Neuronal stem cell (in vitro differentiated cells): ENCODE results near the gene NFYB.

Experiments used
- DNase-seq: peaks from one replicate; pipeline ENCODE4 v3.0.0-alpha.2; 2013; ENCODE audit warnings: low spot score
- H2AFZ ChIP-seq: one replicate; pipeline ENCODE4 v1.6.1; 2013; ENCODE audit warnings: mild to moderate bottlenecking, low read length, inconsistent platforms
- H2AK5ac ChIP-seq: 2 replicates; pipeline ENCODE4 v1.6.1; 2013; ENCODE audit warnings: low read depth, mild to moderate bottlenecking, inconsistent platforms, low read length, moderate library complexity, mixed read lengths
- H2BK120ac ChIP-seq: 2 replicates; pipeline ENCODE4 v1.6.1; 2013; ENCODE audit warnings: low read depth, mild to moderate bottlenecking, inconsistent platforms, low read length, moderate library complexity, mixed read lengths
- H2BK12ac ChIP-seq: one replicate; pipeline ENCODE4 v1.6.1; 2013; ENCODE audit warnings: low read length, inconsistent platforms
- H2BK15ac ChIP-seq: 2 replicates; pipeline ENCODE4 v1.6.1; 2013; ENCODE audit warnings: mild to moderate bottlenecking, low read length, inconsistent platforms, mixed read lengths
- H2BK5ac ChIP-seq: one replicate; pipeline ENCODE4 v1.6.1; 2013; ENCODE audit warnings: inconsistent platforms, mild to moderate bottlenecking, low read length, moderate library complexity
- H3K14ac ChIP-seq: one replicate; pipeline ENCODE4 v1.6.1; 2013; ENCODE audit warnings: low read length, inconsistent platforms
- H3K18ac ChIP-seq: 2 replicates; pipeline ENCODE4 v1.6.1; 2013; ENCODE audit warnings: low read length, inconsistent platforms
- H3K23ac ChIP-seq: 2 replicates; pipeline ENCODE4 v1.6.1; 2013; ENCODE audit warnings: low read depth, mild to moderate bottlenecking, mixed read lengths, low read length, inconsistent platforms; ENCODE audit not compliant: poor library complexity
- H3K27ac ChIP-seq: replicated peaks from 3 replicates; pipeline ENCODE4 v1.5.1; 2013; ENCODE audit warnings: low read length, inconsistent platforms
- H3K27me3 ChIP-seq, 3 experiments: 2 replicates each; pipeline ENCODE4 v1.6.1; 2013; ENCODE audit warnings: low read length in 3 of 3, mild to moderate bottlenecking in 2 of 3, inconsistent platforms in 1 of 3, low read depth in 1 of 3, mixed read lengths in 1 of 3, moderate library complexity in 1 of 3; ENCODE audit not compliant: control insufficient read depth in 3 of 3, insufficient read depth in 3 of 3
- H3K36me3 ChIP-seq, 2 donors: replicated peaks in 1 of 2; 2 replicates each; pipeline ENCODE4 v1.6.1; 2013; ENCODE audit warnings: low read length in 2 of 2; ENCODE audit not compliant: control insufficient read depth in 2 of 2, insufficient read depth in 2 of 2
- H3K4ac ChIP-seq: 2 replicates; pipeline ENCODE4 v1.6.1; 2013; ENCODE audit warnings: inconsistent platforms, mild to moderate bottlenecking, low read length, moderate library complexity
- H3K4me1 ChIP-seq, 2 donors: 1 replicate in 1 of 2; 2 replicates in 1 of 2; pipeline ENCODE4 v1.6.1; 2013; ENCODE audit warnings: low read length in 2 of 2, low read depth in 1 of 2; ENCODE audit not compliant: control insufficient read depth in 2 of 2, insufficient read depth in 1 of 2
- H3K4me2 ChIP-seq: one replicate; pipeline ENCODE4 v1.6.1; 2013; ENCODE audit warnings: mild to moderate bottlenecking, low read length, inconsistent platforms; ENCODE audit not compliant: insufficient read depth, poor library complexity, severe bottlenecking
- H3K4me3 ChIP-seq, 2 donors: 2 replicates each; pipeline ENCODE4 v1.5.1; 2013; ENCODE audit warnings: low read length in 2 of 2, mild to moderate bottlenecking in 2 of 2, inconsistent platforms in 1 of 2, moderate library complexity in 1 of 2
- H3K79me1 ChIP-seq: one replicate; pipeline ENCODE4 v1.6.1; 2013; ENCODE audit warnings: low read depth, mild to moderate bottlenecking, inconsistent platforms, low read length, moderate library complexity
- H3K9ac ChIP-seq: one replicate; pipeline ENCODE4 v1.6.1; 2013; ENCODE audit warnings: mild to moderate bottlenecking, low read depth, low read length, inconsistent platforms; ENCODE audit not compliant: poor library complexity
- H3K9me3 ChIP-seq, 2 donors: replicated peaks in 1 of 2; 2 replicates each; pipeline versions ENCODE3 to v1.6.1; 2013; ENCODE audit warnings: low read length in 2 of 2, mild to moderate bottlenecking in 2 of 2, inconsistent platforms in 1 of 2, low read depth in 1 of 2, mixed read lengths in 1 of 2, moderate library complexity in 1 of 2; ENCODE audit not compliant: control insufficient read depth in 2 of 2, insufficient read depth in 1 of 2
- H4K8ac ChIP-seq: one replicate; pipeline ENCODE4 v1.6.1; 2013; ENCODE audit warnings: low read depth, mild to moderate bottlenecking, inconsistent platforms, low read length, moderate library complexity
- H4K91ac ChIP-seq: one replicate; pipeline ENCODE4 v1.6.1; 2013; ENCODE audit warnings: low read length, low read depth, mild to moderate bottlenecking, inconsistent platforms; ENCODE audit not compliant: poor library complexity
- WGBS, 2 donors: extraction: QIAGEN DNeasy Blood & Tissue Kit; methylation state at CpG; one replicate each; pipeline ENCODE4 v1.1.7; 2013; ENCODE audit warnings: missing lambda C conversion rate in 2 of 2, mixed read lengths in 1 of 2; ENCODE audit not compliant: insufficient read length in 2 of 2, insufficient replicate concordance in 1 of 2; ENCODE audit errors: extremely low coverage in 2 of 2; 5-methylcytosine and 5-hydroxymethylcytosine counted together

NFYB gene

GRCh38 chr12:104090685-104091084 is 47.3 kb downstream of the NFYB start:
- Histone ChIP-seq H3K79me1 (no peaks in the 10 kb centered on the region), H4K91ac (no peak overlapping the region), H2BK15ac (no peak overlapping the region), H2BK120ac (no peak overlapping the region), H2BK12ac (no peak overlapping the region), H2AK5ac (no peak overlapping the region), H3K14ac (no peak overlapping the region), H3K9ac (no peak overlapping the region), H3K4ac (no peak overlapping the region), H4K8ac (no peak overlapping the region), H3K4me1 (peaks cover 0 to 2% of the 10 kb centered on the region in 2 donors), H3K27ac (peak overlapping the region; percentile 19), H3K18ac (no peak overlapping the region), H3K4me2 (no peak overlapping the region), H2AFZ (no peak overlapping the region), H3K27me3 (no peaks in the 10 kb centered on the region), H3K9me3 (no peaks in the 10 kb centered on the region), H3K4me3 (no peak overlapping the region), H3K36me3 (peaks cover 0 to 25% of the 10 kb centered on the region in 2 donors), H3K23ac (no peak overlapping the region), H2BK5ac (no peak overlapping the region)
- DNase-seq: no peak
- WGBS, 2 donors: no CpG with 5 or more reads among the region's 1 CpG

GRCh38 chr12:104083769-104084475 is 54.1 kb downstream of the NFYB start:
- no peak overlapping the region for H2BK5ac ChIP-seq
- H2BK120ac ChIP-seq: no peak overlapping the region
- H2BK12ac ChIP-seq: no peak overlapping the region
- no peak overlapping the region for H3K9ac ChIP-seq
- H4K91ac ChIP-seq: no peak overlapping the region
- peaks cover 0 to 24% of the 10 kb centered on the region in 2 donors for H3K36me3 ChIP-seq
- WGBS, 2 donors: no CpG with 5 or more reads among the region's 8 CpGs
- no peak overlapping the region for H3K27ac ChIP-seq
- no peaks in the 10 kb centered on the region for H3K9me3 ChIP-seq
- no peak overlapping the region for H3K4me2 ChIP-seq
- H3K4me1 ChIP-seq: no peaks in the 10 kb centered on the region
- no peak overlapping the region for H3K14ac ChIP-seq
- no peaks in the 10 kb centered on the region for H3K79me1 ChIP-seq
- no peak overlapping the region for H3K4me3 ChIP-seq
- H3K27me3 ChIP-seq: no peaks in the 10 kb centered on the region
- no peak overlapping the region for H2BK15ac ChIP-seq
- H4K8ac ChIP-seq: no peak overlapping the region
- no peak for DNase-seq
- no peak overlapping the region for H3K18ac ChIP-seq
- no peak overlapping the region for H3K4ac ChIP-seq
- H2AK5ac ChIP-seq: no peak overlapping the region
- H2AFZ ChIP-seq: no peak overlapping the region
- H3K23ac ChIP-seq: no peak overlapping the region

- H2AK5ac ChIP-seq: no peak overlapping the region
- H2BK12ac ChIP-seq: no peak overlapping the region
- WGBS, 2 donors: no CpG with 5 or more reads among the region's 1 CpG
- H3K27me3 ChIP-seq: no peaks in the 10 kb centered on the region
- H3K23ac ChIP-seq: no peak overlapping the region
- H3K9me3 ChIP-seq: no peaks in the 10 kb centered on the region
- H3K14ac ChIP-seq: no peak overlapping the region
- H2BK5ac ChIP-seq: no peak overlapping the region
- no peak for DNase-seq
- H3K36me3 ChIP-seq: peaks cover 0 to 11% of the 10 kb centered on the region in 2 donors
- H3K27ac ChIP-seq: no peak overlapping the region
- H3K4ac ChIP-seq: no peak overlapping the region
- no peak overlapping the region for H3K4me3 ChIP-seq
- H3K79me1 ChIP-seq: no peaks in the 10 kb centered on the region
- H3K18ac ChIP-seq: no peak overlapping the region
- H3K4me1 ChIP-seq: no peaks in the 10 kb centered on the region
- no peak overlapping the region for H2AFZ ChIP-seq
- no peak overlapping the region for H4K91ac ChIP-seq
- no peak overlapping the region for H3K4me2 ChIP-seq
- no peak overlapping the region for H2BK15ac ChIP-seq
- H4K8ac ChIP-seq: no peak overlapping the region
- H2BK120ac ChIP-seq: no peak overlapping the region
- H3K9ac ChIP-seq: no peak overlapping the region
Measured at GRCh38 chr12:104080764-104081163, 57.2 kb downstream of the NFYB start.

- no peak overlapping the region for H4K91ac ChIP-seq
- WGBS, 2 donors: no CpG with 5 or more reads among the region's 1 CpG
- H3K4me1 ChIP-seq: no peaks in the 10 kb centered on the region
- H3K27ac ChIP-seq: no peak overlapping the region
- H3K36me3 ChIP-seq: peaks cover 0 to 11% of the 10 kb centered on the region in 2 donors
- no peak overlapping the region for H3K4me3 ChIP-seq
- H3K79me1 ChIP-seq: no peaks in the 10 kb centered on the region
- no peak overlapping the region for H3K18ac ChIP-seq
- no peak overlapping the region for H3K23ac ChIP-seq
- H3K27me3 ChIP-seq: no peaks in the 10 kb centered on the region
- H2AFZ ChIP-seq: no peak overlapping the region
- H2BK12ac ChIP-seq: no peak overlapping the region
- H3K14ac ChIP-seq: no peak overlapping the region
- H2AK5ac ChIP-seq: no peak overlapping the region
- DNase-seq: no peak
- H2BK15ac ChIP-seq: no peak overlapping the region
- no peak overlapping the region for H2BK120ac ChIP-seq
- H3K9ac ChIP-seq: no peak overlapping the region
- no peak overlapping the region for H2BK5ac ChIP-seq
- no peak overlapping the region for H3K4ac ChIP-seq
- H4K8ac ChIP-seq: no peak overlapping the region
- no peak overlapping the region for H3K4me2 ChIP-seq
- no peaks in the 10 kb centered on the region for H3K9me3 ChIP-seq
Measured at GRCh38 chr12:104079024-104079423, 59.0 kb downstream of the NFYB start.
